CD4-positive, alpha-beta T cell treated with Interferon alpha-2 for 1 hour (primary cell): ENCODE results near the gene TSPEAR.
A peak's percentile ranks its signal among the peaks of the same experiment; 100 is the strongest.

Experiments
- DNase-seq, 2 donors: peaks; one replicate each; pipeline ENCODE4 v3.0.0-alpha.2; 2020 to 2022

TSPEAR gene

DNA sequence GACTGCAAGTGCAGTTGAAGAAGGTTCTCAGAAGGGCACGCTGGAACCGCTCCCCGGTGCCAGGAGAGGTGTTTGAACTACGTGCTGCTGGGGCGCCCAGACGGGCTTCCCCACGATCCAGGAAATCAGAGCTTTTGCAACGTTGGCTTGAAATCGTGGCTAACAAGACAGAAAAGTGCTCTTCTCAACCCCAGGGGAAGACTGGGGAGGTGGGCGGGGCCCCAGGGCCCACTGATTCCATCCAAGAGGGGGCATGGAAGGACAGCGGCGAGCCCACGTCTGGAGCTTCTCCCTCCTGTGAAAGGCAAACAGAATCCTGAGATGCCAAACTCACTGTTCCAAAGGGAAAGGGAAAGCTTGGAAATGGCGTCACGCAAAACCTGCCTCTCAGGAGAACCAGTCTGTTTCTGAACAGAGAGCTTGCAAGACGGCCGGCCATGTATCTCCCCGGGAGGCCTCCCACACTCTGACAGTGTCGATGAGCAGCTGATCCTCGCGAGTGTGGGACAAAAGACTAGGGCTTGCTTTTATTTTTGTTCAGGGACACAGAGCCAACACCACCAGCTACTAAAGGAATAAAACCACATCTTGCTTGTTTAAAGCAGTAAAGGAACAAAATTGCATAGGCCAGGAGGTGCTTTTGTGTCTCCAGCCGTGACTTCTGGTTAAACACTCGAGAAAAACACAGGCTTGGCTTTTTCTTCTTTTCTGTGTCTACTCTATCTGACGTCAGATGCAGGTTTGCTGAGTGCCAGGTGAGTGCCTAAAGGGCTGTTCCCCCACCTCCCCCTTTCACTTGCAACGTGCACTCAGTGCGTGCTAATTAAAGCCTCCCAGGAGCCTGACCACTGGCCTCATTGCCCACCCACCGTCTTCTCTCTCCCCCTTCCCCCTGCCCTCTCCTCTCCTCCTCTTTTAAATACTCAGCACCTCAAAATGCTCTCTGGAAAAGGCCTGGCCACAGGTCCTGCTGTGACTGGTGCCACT lies 214.5 kb downstream of the TSPEAR start:
- no peak for DNase-seq

DNA sequence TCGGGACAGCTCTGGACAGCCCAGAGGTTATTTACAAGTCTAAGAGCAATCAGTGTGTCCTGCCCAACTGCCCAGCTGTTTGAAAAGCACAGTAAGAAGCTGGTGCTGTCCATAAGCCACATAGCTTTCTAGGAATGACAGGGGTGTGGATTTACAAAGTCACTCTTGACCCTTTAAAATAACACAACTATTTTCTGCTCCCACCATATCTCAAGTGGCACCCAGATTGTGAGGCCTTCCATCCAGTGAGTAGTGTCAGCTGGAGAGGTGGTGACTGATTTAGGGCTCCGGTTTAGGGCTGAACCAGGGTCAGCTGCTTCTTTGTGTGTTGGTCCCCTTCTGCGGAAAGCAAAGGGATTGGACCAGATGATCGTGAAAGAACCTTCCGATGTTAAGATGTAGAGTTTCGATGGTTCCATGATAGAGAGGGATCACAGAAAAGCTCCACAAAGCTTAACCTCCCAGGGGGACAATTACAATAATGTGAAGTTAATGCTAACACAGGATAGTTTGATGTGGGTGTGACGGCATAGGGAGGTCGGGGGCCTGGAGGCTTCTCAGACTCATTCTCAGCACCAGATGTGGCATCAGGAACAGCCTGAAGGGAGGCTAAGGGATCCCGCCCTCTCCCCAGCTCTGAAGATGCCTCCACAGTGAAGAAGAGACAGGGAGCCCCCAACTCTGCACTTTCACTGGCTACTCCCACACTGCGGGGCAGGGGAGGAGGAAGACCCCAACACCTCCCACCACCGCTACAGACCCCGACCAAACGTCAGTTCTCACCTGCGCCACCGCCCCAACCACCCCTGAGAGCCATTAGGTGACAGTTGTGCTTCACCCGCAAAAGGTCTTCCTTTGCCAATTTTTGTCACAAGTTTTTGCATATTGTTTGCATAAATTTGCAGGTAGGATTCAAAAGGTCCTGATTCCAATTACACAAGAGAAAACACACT lies 215.5 kb downstream of the TSPEAR start:
- DNase-seq = no peak

DNA sequence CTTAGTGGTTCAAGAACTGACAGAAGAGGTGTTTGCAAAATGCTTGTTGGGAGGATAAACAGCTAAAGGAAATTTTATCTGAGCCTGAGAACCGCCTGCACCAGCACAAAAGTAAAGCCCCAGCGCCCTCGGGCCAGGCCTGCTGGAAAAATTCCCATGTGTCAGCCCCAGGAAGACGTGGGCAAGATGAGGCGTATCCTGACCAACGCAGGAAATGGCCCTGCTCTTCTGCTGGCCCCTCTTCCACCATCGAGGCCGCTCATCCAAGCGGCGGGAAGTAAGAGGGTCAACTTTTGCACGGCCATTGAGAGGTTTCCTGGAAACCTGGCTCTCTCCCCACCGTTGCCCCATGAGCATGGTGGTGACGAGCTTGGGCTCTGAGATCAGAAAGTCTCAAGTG lies 216.4 kb downstream of the TSPEAR start:
- DNase-seq = no peak

DNA sequence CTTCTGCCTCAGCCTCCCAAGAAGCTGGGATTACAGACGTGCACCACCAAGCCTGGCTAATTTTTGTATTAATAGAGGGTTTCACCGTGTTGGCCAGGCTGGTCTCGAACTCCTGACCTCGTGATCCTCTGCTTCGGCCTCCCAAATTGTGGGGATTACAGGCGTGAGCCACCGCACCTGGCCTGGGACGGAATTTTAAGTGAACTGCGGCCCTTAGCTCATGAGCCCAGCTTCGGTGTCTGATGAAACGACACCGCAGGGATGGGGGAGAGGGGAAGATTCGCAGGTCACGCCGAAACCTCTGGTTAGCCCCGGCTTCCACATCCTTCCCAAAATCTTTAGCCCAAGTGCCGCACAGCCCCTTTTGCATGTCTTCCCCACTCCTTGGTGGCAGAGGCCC lies 217.0 kb downstream of the TSPEAR start:
- no peak for DNase-seq

DNA sequence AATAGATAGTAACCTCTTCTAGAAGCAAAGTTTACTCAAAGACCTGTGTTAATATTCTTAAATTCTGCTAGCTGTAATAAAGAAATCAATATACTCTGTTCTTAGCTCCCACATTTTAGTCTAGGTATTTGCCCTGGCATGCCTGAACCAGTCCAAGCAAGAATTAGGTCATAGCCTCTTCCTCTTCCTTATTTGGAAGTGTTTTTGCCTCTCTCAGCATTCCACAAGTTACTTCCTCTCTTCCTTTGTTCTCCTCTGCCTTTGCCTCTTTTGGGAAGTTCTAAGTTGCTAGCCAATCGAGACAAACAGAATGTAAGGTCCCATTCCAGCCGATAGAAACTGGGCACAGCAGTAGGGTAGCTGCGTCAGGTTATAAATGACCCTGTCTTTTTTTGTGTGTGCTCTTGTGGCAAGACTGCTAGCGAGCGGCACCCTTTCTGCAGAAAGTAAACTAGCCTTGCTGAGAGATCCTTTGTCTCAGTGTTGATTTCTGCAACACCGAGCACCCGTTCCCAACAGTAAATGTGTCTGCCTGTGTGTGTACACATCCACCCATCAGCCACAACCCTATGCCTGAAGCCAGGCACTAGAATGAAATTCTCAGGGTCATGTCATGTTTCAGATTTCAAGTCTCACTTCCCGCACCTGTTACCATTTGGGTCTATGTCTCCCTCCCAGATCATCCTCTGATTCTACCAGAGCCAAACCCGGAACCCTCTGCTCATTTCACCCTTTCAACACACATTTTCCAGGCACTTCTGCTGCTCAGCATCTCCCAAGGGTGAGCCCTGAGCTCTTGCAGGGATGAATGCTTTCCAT lies 218.6 kb downstream of the TSPEAR start:
- no peak for DNase-seq

DNA sequence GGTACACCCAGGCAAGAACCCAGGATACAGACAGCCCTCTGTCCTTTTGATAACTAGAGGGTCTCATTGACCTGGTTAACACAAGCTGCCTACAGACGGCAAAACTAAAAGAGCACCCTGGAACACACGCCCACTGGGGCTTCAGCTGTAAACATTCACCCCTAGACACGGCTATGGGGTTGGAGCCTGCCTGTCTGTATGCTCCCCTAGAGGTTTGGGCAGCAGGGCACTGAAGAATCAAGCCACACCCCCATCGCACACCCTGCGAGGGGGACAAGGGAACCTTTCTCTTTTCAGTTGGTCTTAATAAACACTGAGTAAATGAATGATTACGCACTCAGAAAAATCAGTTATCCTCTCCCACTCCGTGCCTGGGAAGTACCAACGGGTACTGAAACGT lies 220.6 kb downstream of the TSPEAR start:
- no peak for DNase-seq

DNA sequence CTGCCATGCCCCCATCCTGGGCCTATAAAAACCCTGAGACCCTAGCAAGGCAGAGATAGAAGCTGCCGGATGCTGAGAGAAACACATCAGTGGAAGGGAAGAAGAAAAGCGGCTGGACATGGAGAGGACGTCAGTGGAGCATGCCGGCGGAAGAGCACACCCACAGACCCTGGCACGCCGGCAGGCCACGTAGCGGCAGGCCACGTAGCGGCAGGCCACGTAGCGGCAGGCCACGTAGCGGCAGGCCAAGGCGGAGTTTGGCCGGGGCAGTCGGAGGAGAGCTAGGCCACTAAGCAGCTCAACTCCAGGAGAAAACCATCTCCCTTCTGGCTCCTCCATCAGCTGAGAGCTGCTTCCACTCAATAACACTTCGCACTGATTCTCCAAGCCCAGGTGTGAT lies 221.0 kb downstream of the TSPEAR start:
- DNase-seq = no peak

DNA sequence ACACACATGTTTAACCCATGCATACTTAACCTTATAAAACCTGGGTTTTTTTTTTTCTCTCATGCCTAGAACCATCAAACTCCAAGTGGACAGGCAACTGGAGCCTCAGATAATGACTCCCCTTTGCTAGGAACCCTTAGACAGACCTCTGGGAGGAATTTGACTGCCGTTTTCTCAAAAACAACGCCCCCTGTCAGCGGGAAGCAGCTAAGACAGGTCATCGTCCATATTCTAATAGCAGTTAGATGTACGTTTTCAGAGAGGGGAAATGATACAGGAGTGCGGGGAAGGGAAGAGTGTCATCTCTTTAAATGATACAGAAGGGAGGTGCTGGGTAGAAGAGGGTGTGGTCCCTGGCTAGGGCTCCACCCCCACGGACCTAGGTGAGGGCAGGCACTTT lies 221.4 kb downstream of the TSPEAR start:
- DNase-seq = no peak

DNA sequence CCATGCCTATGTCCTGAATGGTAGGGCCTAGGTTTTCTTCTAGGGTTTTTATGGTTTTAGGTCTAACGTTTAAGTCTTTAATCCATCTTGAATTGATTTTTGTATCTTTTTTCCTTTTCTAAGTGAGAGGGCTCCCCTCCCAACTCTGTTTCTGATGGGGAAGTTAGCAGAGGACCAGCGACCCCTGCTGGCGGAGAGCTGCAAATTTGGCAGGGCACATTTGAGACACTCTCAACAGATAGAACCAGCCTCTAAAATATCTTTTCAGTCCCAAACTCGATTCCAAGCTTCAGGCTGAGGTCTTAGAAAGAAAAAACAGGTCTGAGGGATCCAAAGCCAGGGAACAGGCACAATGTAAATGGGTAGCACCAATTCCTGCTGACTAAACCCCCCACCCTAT lies 223.5 kb downstream of the TSPEAR start:
- DNase-seq = peak; percentile 27 to 47

DNA sequence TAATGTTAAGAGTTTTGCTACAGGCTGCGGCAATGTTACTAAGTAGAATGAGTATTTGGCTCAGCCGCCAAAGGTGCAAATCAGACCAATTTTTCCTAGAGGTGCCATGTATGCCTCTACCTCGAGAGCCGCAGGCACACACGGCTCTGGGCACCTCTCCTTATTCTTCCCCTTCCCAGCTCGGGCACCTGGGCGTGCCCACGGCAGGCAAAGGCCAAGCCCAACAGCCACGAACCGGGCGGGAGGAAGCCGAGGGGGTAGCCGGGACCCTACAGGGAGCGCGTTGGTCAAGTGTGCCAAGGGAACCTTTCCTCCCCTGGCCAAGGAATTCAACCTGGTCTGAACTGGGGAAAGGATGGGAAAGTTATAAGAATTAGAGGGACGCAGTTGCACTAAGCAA lies 225.1 kb downstream of the TSPEAR start:
- no peak for DNase-seq

DNA sequence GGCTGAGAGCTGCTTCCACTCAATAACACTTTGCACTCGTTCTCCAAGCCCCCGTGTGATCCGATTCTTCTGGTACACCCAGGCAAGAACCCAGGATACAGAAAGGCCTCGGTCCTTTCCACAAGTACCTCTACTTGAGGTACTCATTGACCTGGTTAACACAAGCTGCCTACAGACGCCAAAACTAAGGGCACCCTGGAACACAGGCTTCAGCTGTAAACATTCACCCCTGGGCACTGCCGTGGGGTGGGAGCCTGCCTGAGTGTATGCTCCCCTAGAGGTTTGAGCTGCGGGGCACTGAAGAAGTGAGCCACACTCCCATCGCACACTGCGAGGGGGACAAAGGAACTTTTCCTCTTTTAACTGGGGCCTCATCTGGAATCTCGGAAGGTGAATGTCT lies 225.6 kb downstream of the TSPEAR start:
- no peak for DNase-seq

DNA sequence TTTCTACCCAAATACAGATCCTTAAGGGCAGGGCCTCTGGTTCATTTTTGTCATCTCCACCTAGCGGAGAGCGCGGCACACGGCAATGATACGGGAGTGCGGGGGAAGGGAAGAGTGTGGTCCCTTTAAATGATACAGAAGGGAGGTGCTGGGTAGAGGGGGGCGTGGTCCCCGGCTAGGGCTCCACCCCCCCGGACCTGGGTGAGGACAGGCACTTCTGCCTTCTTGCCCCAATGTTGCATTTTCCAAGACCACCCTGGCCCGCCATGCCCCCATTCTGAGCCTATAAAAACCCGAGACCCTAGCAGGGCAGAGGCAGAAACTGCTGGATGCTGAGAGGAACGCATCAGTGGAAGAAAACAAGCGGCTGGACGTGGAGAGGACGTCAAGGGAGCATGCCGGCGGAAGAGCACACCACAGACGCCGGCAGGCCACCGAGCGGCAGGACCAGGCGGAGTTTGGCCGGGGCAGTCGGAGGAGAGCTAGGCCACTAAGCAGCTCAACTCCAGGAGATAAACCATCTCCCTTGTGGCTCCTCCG lies 226.0 kb downstream of the TSPEAR start:
- peak; percentile 56 to 57 for DNase-seq

DNA sequence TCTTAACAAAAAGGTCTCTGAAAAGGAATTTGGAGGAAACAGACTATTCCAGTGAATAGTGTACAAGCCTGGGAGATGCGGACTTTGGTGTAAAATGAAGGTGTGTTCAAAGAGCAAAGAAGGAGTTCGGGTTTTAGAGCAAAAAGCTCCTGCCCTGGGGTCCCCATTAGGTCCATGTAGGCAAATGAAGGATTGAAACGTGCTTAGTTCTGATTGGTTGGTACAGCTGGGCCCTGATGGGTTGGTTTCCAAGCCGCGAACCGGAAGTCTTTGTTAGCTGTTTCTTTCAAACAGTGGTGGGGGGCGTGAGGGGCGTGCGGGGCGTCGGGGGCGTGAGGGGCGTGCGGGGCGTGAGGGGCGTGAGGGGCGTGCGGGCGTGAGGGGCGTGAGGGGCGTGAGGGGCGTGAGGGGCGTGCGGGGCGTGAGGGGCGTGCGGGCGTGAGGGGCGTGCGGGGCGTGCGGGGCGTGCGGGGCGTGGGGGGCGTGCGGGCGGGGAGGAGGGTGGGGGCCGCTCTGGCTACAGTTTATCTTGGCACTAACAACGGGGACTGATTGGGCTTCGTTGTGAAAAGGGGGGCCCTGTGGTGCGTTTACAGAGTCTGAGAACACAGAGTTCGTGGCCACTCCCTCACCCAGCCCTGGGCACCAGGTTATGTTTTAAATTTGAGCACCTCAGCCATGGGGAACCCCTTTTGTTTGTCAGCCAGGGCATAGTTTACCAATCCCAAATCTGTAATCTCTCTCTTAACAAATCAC lies 226.7 kb downstream of the TSPEAR start:
- no peak for DNase-seq

DNA sequence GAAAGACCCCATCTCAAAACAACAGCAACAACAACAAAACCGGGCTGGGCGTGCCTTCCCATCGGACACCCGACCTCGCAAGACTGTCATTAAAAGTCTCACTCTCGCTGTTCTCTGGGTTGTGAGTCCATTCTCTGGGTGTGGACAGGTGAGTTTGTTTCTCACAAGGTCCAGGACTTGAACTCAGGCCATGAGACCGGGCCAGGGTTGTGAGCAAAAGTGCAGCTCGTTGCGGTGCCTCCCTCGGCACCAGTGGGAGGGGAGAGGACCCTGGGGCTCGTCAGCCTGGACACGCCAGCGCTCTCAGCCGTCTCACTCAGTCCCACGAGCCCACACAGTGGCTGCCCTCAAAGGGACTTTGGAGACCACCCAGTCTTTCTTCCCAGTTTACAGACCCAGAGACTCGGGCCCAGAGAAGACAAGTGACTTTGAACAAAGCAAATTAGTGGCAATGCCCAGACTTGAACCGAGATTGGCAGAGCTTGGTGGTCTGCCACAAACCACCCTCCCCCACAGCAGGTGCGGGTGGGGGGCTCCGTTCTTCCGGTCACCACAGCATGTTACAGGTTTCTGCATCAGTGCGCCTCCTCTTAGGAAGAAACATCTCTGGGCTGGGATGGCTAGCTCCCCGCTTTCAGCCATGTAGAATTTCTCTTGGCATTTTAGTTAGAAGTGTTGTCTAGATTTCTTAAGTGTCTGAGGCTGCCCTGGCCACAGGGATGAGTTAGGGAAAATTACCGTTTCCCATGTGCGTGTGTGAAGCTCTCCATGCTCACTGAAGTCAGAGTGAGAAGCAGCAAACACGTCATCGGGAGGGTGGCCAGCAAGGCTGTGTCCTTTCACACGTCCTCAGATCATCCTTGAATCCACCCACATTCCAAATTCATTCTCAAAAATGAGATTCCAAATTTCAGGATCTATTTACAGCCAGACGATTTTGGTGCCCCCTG lies 227.8 kb downstream of the TSPEAR start:
- DNase-seq = no peak

DNA sequence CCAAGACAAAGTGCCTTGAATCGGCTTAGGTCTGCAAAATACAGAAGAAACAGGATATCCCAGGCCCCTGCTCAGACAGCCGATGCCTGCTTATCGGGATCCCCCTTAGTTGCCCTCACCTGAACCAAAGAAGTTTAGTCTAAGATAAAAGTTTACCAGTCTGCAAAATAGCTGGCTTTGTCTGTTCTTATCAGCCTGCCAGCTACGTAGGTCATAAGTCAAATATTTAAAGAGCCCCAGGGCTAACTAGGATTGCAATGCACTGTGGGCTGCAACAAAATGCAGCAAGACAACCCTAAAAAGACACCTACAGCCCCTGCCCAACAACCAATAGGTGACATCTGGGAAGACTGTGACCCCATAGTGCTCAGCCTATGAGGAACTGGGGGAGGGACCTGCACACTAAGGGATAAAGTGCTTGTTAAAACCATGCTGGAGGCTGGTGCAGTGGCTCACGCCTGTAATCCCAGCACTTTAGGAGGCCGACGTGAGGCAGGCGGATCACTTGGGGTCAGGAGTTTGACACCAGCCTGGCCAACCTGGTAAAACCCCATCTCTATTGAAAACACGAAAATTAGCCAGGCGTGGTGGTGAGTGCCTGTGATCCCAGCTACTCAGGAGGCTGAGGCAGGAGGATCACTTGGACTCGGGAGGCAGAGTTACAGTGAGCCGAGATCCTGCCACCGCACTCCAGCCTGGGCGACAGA lies 228.6 kb downstream of the TSPEAR start:
- no peak for DNase-seq

DNA sequence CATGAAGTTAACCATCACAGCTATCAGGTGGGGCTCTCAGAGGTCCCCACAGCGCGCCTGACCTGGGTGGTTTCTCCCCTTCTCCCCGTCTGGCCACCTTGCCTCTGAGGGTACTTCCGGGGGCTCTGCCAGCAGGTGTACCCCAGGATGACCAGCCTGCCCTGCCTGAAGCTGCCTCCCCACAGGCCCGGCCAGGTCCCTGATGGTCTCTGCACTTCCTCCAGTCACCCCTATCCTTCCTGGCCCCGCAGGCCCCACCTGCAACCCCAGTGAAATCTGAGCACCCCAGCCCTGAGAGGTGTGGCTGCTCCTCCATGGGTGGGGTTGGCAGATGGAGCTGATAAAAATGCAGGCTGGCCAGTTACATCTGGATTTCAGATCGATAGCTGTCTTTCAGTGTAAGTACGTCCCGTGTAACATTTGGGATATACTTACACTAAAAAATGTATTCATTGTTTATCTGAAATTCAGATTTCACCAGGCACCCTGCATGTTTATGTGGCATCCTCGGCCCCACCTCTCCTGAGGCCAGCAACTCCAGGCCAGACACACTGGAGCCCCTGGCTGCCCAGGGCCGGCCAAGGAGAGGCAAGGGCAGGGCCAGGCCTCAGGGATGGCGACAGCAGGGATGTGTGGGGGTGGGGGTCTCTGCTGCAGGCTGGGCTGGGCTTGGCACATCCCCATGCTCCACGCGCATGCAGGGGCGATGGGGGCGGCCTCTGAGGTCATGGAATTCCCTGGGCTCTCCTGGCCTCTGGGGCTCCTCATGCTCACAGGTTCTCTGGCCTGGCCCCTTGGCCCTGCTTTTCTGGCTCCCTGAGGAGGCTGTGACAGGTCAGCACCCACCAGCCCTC lies 230.9 kb downstream of the TSPEAR start:
- DNase-seq = no peak

DNA sequence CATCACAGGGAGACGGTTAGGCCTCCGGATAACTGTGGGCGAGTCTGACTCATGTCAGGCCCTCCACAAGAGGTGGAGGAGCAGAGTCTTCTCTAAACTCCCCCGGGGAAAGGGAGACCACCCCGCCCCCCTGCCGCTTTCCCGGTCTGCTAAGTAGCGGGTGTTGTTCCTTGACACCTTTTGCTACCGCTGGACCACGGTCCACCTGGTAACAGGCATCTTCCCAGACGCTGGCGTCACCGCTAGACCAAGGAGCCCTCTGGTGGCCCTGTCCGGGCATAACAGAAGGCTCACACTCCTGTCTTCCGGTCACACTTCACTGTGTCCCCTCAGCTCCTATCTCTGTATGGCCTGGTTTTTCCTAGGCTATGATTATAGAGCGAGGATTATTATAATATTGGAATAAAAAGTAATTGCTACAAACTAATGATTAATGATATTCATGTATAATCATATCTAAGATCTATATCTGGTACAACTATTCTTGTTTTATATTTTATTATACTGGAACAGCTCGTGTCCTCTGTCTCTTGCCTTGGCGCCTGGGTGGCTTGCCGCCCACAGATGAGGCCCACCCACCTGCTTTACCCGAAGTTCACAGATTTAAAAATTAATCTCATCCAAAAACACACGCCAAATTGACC lies 231.7 kb downstream of the TSPEAR start:
- peak; percentile 49 to 61 for DNase-seq

DNA sequence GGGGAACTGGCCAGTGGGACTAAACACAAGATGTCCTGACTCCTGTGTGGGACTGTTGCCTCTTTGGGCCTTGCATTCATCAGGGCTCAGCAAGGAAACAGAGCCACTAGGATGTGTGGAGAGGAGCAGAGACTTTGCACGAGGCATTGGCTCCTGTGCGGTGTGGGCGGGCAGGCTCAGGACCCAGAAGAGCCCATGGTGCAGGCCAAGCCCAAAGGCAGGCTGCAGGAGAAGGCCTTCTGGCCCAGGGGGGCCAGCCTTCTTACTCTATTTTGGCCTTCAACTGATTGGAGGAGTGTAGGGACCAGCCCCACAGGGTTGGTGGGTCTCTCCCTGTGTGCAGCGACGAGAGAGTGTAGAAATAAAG lies 232.6 kb downstream of the TSPEAR start:
- DNase-seq = no peak
